ENCODE results near the gene FRMD4A. TPM values are rescaled to one million over a fixed set of nuclear protein-coding genes. Genes with fewer than 3 reads are reported as not detected.

FRMD4A gene
- total RNA-seq, 2 donors from 2014 or later: 1.5 to 2.1 TPM

DNA sequence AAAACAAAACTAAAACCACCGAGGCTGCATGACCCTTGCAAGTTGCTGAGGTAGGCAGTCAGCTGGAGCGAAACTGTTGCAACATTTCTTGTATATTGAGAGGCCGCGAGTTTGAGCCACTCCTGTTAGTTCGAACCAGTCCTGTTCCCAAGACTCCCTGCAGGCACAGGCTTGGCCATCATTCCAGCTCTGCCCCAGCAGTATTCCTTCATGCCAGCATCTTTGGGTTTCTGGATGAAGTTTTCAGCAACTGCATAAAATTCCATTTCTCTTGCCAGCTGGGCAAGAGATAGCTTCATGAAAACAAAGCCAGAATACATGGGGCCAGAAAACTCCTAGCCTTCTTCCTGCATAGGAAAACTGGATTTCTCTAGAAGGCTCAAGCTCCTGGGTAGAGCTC lies 207.6 kb downstream of the FRMD4A start:
- Mint-ChIP-seq H3K27me3 (peaks cover 7 to 9% of the 10 kb centered on the region in 2 donors), H3K36me3 (no peaks in the 10 kb centered on the region), H3K4me1 (ENCODE audit: low read depth in 2 of 2) (no peaks in the 10 kb centered on the region), H3K9me3 (no peaks in the 10 kb centered on the region), H3K27ac (no peak overlapping the region), H3K4me3 (no peak overlapping the region)
- ATAC-seq (no peak), DNase-seq (ENCODE audit: low spot score) (no peak)

DNA sequence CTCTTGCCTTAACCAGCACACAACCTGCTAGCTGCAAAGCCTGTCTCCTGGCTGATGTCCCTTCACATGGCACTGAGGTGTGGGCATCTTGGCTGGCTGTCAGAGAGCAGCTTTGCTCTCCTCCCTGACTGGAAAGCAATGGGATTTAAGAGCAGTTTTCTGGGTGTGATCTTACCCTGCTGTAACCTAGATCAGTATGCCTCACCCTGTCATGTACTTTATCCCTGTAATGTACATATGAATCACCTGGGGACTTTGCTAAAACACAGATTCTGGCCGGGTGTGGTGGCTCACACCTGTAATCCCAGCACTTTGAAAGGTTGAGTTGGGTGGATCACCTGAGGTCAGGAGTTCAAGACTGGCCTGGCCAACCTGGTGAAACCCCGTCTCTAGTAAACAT lies 209.9 kb downstream of the FRMD4A start:
- Mint-ChIP-seq H3K4me1 (ENCODE audit: low read depth in 2 of 2) (no peaks in the 10 kb centered on the region), H3K27ac (no peak overlapping the region), H3K4me3 (no peak overlapping the region), H3K27me3 (peaks cover 0 to 3% of the 10 kb centered on the region in 2 donors), H3K9me3 (no peaks in the 10 kb centered on the region), H3K36me3 (no peaks in the 10 kb centered on the region)
- ATAC-seq (no peak), DNase-seq (ENCODE audit: low spot score) (no peak)

DNA sequence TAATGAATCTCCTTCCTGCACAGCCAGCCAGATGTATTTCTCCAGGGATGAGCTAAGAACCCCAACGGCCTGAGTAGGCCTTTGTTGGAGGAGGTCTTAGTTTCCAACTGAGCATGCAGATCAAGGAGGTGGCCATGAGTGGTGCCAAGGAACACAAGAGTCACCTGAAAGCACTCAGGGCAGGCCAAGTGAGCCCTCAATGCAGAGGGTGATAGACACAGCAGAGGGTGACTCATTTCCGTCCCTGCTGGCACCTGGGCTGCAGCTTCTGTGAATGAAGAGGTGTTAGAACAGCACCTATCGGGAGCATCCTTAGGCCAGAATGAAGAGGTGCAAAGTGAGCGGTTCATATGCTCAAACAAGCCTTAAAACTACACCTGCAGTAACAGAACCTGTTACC lies 211.8 kb downstream of the FRMD4A start:
- Mint-ChIP-seq H3K27ac (no peak overlapping the region), H3K27me3 (peaks cover 0 to 5% of the 10 kb centered on the region in 2 donors), H3K36me3 (no peaks in the 10 kb centered on the region), H3K4me1 (ENCODE audit: low read depth in 2 of 2) (no peaks in the 10 kb centered on the region), H3K4me3 (no peak overlapping the region), H3K9me3 (no peaks in the 10 kb centered on the region)
- DNase-seq (ENCODE audit: low spot score) (no peak), ATAC-seq (peak in 1 of 2 donors; percentile 59)

DNA sequence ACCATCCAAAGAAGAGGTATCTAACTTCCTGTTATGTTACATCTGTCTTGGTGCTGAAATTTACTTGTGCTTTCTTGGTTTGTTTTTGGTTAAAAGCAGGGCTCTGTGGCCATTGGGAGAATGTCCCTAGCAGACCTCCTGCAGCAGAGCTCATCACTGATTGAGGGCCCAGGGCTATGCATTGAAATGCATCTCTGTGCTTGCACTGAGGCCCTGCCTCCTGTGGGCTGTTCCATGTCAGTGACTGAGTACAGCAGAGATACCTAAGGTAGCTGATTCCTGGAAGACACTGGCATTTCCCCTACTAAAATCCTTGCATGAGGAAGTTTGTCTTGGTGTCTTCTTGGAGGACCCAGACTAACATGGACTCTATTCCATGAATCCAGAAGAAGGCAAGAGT lies 213.9 kb downstream of the FRMD4A start:
- Mint-ChIP-seq H3K9me3 (no peaks in the 10 kb centered on the region), H3K36me3 (no peaks in the 10 kb centered on the region), H3K27me3 (peaks cover 4 to 7% of the 10 kb centered on the region in 2 donors), H3K4me3 (no peak overlapping the region), H3K4me1 (ENCODE audit: low read depth in 2 of 2) (no peaks in the 10 kb centered on the region), H3K27ac (no peak overlapping the region)
- ATAC-seq (no peak), DNase-seq (ENCODE audit: low spot score) (no peak)

DNA sequence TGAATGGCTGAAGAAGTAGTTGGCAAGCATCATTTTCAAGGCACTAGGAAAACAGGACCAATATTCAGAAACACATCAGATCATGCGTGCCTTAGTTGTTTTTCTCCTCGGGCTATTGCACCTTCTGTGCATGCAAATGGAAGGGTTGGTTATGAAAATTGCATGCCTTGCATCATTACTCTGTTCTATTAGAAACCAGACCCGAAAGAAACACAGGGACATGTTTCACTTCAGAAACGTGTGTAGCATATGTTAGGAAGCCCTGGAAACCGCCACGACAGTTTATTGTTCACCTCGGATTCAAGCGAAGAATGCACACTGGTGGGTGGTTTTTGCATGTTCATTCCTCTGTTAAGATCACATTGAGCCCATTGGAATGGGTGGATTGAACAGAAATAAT lies 214.7 kb downstream of the FRMD4A start:
- Mint-ChIP-seq H3K9me3 (no peaks in the 10 kb centered on the region), H3K27me3 (peaks cover 12 to 13% of the 10 kb centered on the region in 2 donors), H3K4me1 (ENCODE audit: low read depth in 2 of 2) (no peaks in the 10 kb centered on the region), H3K4me3 (no peak overlapping the region), H3K27ac (no peak overlapping the region), H3K36me3 (no peaks in the 10 kb centered on the region)
- ATAC-seq: no peak
- DNase-seq (ENCODE audit: low spot score): no peak

DNA sequence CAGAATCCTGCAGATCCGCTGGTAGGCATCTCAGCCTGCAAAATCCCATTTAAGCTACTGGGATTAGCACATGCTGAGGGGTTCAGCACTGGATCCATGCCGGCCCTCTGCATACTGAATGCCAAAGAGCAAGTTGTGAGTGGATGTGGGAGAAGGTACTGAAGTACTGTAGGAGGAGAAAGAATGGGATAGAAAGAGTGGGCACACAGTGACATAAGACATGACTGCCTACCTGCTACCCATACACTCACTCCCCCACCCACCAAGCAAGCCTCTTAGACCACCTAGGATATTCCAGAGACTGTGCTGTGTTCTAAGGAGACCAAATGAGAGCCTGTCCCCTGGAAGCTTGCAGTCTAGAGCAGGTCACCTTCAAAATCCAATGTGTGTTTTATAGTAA lies 215.9 kb downstream of the FRMD4A start:
- no peak for ATAC-seq
- H3K9me3 Mint-ChIP-seq: no peaks in the 10 kb centered on the region
- no peak for DNase-seq (ENCODE audit: low spot score)
- H3K4me3 Mint-ChIP-seq: no peak overlapping the region
- no peaks in the 10 kb centered on the region for H3K36me3 Mint-ChIP-seq
- H3K27ac Mint-ChIP-seq: no peak overlapping the region
- H3K4me1 Mint-ChIP-seq (ENCODE audit: low read depth in 2 of 2): no peaks in the 10 kb centered on the region
- peaks cover 13 to 16% of the 10 kb centered on the region in 2 donors for H3K27me3 Mint-ChIP-seq

DNA sequence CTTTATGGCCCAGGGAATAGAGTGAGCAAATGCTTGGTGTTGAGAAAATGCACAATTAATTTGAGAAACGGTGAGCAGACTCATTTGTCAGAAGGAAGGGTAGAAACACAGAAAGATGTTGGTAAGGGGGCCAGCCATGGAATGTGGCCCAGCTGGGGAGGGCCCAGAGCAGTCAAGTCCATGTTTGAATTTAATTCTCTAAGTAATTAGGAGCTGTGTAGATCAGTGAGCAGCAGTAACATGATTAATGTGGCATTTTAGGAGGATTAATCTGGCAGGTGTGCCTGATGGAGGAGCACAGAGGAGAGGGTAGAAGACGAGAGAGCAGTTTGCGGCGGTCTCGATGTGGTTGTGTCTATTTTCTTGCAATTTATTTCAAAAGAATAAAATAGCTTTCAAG lies 218.7 kb downstream of the FRMD4A start:
- no peaks in the 10 kb centered on the region for H3K9me3 Mint-ChIP-seq
- no peak overlapping the region for H3K27ac Mint-ChIP-seq

DNA sequence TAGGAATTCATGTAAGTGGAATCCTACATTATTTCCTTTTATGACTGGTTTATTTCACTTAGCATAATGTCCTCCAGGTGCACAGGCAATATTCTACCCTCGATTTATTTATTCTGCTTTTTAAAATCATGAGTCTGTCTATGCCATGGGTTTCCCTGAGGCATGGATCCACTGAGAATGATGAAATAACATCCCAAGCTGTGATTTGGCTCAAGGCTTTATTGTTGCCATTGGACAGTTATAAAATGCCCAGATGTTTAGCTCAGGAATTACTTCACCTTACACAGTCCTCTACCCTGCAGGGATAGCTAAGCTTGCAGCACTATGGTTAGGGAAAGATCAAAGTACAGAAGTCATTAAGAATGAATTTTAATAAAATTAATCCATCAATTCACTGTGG lies 219.5 kb downstream of the FRMD4A start:
- Mint-ChIP-seq H3K27ac (no peak overlapping the region), H3K4me3 (no peak overlapping the region), H3K27me3 (peaks cover 23 to 24% of the 10 kb centered on the region in 2 donors), H3K4me1 (ENCODE audit: low read depth in 2 of 2) (no peaks in the 10 kb centered on the region), H3K9me3 (peaks cover 4% of the 10 kb centered on the region), H3K36me3 (peaks cover 5% of the 10 kb centered on the region)
- ATAC-seq (no peak), DNase-seq (ENCODE audit: low spot score) (no peak)

More for the DNA sequence above, 218.7 kb downstream of the FRMD4A start:
- peaks cover 16 to 19% of the 10 kb centered on the region in 2 donors for H3K27me3 Mint-ChIP-seq
- ATAC-seq (no peak), DNase-seq (ENCODE audit: low spot score) (no peak)
- H3K36me3 Mint-ChIP-seq: no peaks in the 10 kb centered on the region
- no peaks in the 10 kb centered on the region for H3K4me1 Mint-ChIP-seq (ENCODE audit: low read depth in 2 of 2)
- no peak overlapping the region for H3K4me3 Mint-ChIP-seq

DNA sequence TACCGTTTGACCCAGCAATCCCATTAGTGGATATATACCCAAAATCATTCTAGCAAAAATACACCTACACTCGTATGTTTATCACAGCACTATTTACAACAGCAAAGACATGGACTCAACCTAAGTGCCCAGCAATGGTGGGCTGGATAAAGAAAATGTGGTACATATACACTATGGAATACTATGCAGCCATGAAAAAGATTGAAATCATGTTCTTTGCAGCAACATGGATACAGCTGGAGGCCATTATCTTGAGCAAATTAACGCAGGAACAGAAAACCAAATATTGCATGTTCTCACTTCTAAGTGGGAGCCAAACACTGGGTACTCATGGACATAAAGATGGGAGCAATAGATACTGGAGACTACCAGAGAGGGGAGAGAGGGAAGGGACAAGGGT lies 223.9 kb downstream of the FRMD4A start:
- no peak overlapping the region for H3K27ac Mint-ChIP-seq
- no peaks in the 10 kb centered on the region for H3K4me1 Mint-ChIP-seq (ENCODE audit: low read depth in 2 of 2)
- DNase-seq (ENCODE audit: low spot score) (no peak), ATAC-seq (no peak)
- no peak overlapping the region for H3K4me3 Mint-ChIP-seq
- peaks cover 8% of the 10 kb centered on the region for H3K9me3 Mint-ChIP-seq
- peaks cover 5% of the 10 kb centered on the region for H3K36me3 Mint-ChIP-seq
- H3K27me3 Mint-ChIP-seq: peaks cover 24 to 25% of the 10 kb centered on the region in 2 donors

DNA sequence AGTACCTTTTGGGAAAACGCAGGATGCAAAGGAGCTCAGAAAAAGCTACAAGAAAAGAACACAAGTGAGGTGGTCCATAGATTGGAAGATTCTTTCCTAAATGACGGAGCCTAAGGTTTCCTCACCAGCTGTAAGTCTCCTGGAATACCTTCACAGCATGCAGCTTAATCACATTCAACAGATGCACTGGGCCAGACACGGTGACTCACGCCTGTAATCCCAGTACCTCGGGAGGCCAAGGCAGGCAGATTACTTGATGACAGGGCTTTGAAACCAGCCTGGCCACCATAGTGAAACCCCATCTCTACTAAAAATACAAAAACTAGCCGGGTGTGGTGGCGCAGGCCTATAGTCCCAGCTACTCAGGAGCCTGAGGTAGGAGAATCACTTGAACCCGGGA lies 228.7 kb downstream of the FRMD4A start:
- H3K4me1 Mint-ChIP-seq (ENCODE audit: low read depth in 2 of 2): no peaks in the 10 kb centered on the region

DNA sequence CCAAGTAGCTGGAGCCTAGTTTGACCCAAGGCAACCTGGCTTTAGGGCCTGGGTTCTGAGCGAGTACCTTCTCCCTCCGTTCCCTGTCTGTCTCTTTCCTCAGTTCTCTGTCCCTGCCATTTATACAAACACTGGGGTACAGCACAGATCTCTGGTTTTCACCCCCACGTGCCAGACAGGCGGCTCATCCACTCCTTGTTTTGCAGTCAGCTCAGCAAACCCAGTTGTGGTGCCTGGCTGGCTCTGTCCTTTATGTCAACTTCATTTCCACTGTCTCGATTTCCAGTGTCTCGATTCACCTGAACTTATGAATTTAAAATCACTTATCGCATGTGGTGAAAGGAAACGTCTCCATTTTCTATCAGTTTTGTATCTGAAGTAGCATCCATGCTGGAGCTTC lies 230.8 kb downstream of the FRMD4A start:
- no peak overlapping the region for H3K4me3 Mint-ChIP-seq
- ATAC-seq (peak in 1 of 2 donors; percentile 32), DNase-seq (ENCODE audit: low spot score) (no peak)
- no peak overlapping the region for H3K27ac Mint-ChIP-seq
- H3K9me3 Mint-ChIP-seq: peaks cover 3% of the 10 kb centered on the region
- H3K36me3 Mint-ChIP-seq: no peaks in the 10 kb centered on the region
- H3K27me3 Mint-ChIP-seq: peaks cover 9 to 22% of the 10 kb centered on the region in 2 donors
- H3K4me1 Mint-ChIP-seq (ENCODE audit: low read depth in 2 of 2): no peaks in the 10 kb centered on the region

More for the DNA sequence above, 228.7 kb downstream of the FRMD4A start:
- peaks cover 17 to 28% of the 10 kb centered on the region in 2 donors for H3K27me3 Mint-ChIP-seq
- peaks cover 5% of the 10 kb centered on the region for H3K36me3 Mint-ChIP-seq
- no peak overlapping the region for H3K4me3 Mint-ChIP-seq
- peaks cover 8% of the 10 kb centered on the region for H3K9me3 Mint-ChIP-seq
- no peak overlapping the region for H3K27ac Mint-ChIP-seq
- ATAC-seq (no peak), DNase-seq (ENCODE audit: low spot score) (no peak)

DNA sequence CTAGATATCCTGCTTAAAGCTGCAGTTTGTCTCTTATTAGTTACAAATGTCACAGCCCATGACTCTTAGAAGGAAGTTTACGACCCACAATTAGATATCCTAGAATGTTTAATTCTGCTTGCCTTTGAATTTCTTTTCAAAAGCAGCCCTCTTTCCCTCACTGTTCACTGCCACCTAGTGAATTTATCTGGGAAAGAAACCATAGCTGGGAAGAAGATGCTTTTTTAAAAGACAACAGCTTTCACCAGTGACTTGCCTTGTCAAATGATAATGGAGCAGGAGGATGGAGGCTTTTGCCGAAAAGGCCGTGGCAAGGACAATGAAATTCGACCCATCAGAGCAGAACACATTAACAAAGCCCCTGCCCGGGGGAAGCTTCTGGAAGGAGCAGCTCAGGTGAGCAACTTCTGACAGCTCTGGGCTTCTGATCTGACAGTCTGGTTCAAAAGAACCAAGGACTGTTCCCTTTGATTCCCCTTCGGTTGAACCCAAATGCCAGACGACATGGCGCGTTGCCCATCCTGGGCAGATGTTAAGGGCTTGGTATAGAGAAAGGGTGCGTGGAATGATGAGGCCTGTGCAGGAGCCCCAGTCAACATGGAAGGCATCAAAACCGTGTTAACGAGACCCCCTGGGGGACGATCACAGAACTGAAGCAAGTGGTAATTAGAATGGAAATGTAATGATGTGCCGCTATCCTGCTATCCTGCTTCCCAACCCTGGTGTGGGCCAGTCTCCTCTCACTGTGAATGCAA lies 236.8 kb downstream of the FRMD4A start:
- H3K4me3 Mint-ChIP-seq: no peak overlapping the region
- no peak for ATAC-seq
- no peaks in the 10 kb centered on the region for H3K36me3 Mint-ChIP-seq
- peaks cover 2 to 7% of the 10 kb centered on the region in 2 donors for H3K27me3 Mint-ChIP-seq
- no peak for DNase-seq (ENCODE audit: low spot score)
- no peaks in the 10 kb centered on the region for H3K9me3 Mint-ChIP-seq
- H3K4me1 Mint-ChIP-seq (ENCODE audit: low read depth in 2 of 2): no peaks in the 10 kb centered on the region
- no peak overlapping the region for H3K27ac Mint-ChIP-seq

DNA sequence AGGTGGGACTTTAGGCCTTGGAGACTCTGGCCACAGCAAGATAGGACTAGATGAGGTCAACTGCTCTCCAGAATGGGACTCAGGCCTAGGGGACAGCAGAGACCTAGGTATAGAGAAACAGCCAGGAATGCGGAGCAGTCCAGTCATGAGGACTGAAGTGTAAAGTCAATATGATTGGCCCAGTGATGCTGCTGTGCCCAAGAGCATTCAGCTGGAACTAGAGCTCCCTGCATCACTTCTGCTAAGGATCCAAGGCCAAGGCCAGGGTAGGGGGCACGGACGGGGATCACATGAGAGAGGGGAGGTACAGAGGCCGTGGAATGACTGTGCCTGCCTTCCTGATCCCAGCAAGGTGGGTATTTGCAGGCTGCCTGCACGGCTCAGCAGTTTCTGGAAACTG lies 237.9 kb downstream of the FRMD4A start:
- ATAC-seq: peak; percentile 32 to 43
- H3K36me3 Mint-ChIP-seq: no peaks in the 10 kb centered on the region
- H3K4me3 Mint-ChIP-seq: no peak overlapping the region
- H3K9me3 Mint-ChIP-seq: no peaks in the 10 kb centered on the region
- no peak overlapping the region for H3K27ac Mint-ChIP-seq
- DNase-seq (ENCODE audit: low spot score): no peak
- H3K27me3 Mint-ChIP-seq: peaks cover 0 to 7% of the 10 kb centered on the region in 2 donors
- H3K4me1 Mint-ChIP-seq (ENCODE audit: low read depth in 2 of 2): no peaks in the 10 kb centered on the region

DNA sequence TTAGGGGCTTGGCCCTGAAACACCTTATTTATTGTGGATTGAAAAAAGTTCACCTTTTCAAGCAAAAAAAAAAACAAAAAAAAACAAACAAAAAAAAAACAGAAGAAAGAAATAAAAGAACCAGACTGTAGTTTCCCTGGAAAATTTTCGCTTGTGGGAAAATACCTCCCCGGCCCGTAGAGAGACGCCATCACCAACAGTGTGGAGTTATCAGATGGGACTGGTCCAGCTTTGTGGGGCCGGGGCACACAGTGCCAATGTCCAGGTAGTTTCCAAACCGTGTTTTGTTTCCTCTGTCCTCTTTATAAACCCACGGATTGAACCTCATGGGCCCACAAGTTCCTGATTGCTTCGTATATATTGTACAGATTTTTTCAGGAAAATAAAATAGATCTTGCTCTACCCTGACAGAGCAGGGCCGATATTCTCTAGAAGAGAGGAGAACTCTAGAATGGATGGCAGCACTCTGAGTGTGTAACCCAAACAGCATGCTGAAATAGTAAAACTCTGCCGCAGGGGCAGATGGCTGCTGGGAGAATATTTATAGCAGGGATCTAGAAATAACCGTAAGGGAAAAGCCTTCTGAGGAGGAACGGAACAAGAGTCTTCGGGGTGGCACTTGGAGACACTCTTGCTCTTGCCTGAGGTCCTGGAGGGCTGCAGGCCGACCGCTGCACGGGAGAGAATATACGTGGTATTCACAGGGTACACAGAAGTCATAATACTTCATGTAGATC lies 241.0 kb downstream of the FRMD4A start:
- H3K4me1 Mint-ChIP-seq (ENCODE audit: low read depth in 2 of 2): no peaks in the 10 kb centered on the region
- no peaks in the 10 kb centered on the region for H3K36me3 Mint-ChIP-seq
- ATAC-seq: peak in 1 of 2 donors; percentile 25
- no peaks in the 10 kb centered on the region for H3K9me3 Mint-ChIP-seq
- H3K4me3 Mint-ChIP-seq: no peak overlapping the region
- peaks cover 6 to 9% of the 10 kb centered on the region in 2 donors for H3K27me3 Mint-ChIP-seq
- no peak for DNase-seq (ENCODE audit: low spot score)
- no peak overlapping the region for H3K27ac Mint-ChIP-seq
